NCI-H345 treated with DMSO at 0.1 percent for 48 hours (cell line): ENCODE data around the gene MTA1.

Experiments
- DNase-seq: peaks from one replicate; lab custom pipeline; 2025; ENCODE audit not compliant: unreplicated experiment; lab: John Stamatoyannopoulos, UW

MTA1 gene

GRCh38 chr14:105485739-105486162, 66.1 kb downstream of the MTA1 start:
- no peak for DNase-seq

- no peak for DNase-seq
Observed at GRCh38 chr14:105486163-105486973, 66.7 kb downstream of the MTA1 start, which contains the start of gene CRIP1. TSS of gene CRIP1 (plus strand) at chr14:105486886. CDS start at chr14:105487260, 374 bp downstream.

DNA sequence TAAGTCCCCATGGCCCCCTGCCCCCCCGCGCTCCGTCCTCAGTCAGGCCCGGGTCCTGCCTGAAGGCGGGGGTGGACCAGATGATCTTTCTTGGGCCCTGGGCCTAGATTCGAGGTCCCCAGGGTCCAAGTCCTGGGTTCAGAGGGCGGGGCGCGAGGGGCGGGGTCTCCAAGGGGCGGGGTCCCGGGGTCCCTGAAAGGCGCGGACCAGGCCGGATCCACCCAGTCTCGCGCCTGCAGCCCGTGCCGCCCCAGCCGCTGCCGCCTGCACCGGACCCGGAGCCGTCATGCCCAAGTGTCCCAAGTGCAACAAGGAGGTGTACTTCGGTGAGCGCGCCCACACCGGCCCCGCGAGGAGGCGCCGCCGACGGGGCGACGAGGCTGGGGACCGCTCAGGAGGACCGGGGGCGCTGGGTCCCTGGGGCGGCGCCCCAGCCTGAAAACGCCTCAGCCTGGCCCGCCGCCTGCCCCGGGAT, 67.4 kb downstream of the MTA1 start:
- no peak for DNase-seq

GRCh38 chr14:105487449-105487985, 67.9 kb downstream of the MTA1 start:
- DNase-seq: no peak

DNA sequence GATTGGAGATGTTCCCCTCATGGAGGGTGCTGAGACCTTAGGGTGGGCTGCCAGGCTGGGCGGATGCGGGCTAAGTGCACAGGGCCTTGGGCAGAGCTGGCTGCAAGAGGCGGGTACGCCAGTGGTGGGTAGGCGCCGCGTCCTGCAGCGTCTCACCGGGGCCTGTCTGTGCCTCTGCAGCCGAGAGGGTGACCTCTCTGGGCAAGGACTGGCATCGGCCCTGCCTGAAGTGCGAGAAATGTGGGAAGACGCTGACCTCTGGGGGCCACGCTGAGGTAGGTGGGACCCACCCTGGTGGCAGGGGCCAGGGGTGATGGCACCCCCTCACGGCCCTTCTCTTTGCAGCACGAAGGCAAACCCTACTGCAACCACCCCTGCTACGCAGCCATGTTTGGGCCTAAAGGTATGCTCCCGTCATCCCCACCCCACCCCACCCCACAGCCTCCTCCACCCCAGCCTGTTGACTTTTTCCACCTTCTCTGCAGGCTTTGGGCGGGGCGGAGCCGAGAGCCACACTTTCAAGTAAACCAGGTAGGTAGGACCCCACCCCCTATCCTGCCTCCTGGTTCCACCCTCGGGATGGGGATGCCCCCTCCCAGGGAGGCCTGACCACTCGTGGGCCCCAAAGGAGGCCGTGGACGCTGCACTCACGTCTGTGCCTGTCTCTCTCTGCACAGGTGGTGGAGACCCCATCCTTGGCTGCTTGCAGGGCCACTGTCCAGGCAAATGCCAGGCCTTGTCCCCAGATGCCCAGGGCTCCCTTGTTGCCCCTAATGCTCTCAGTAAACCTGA, 68.6 kb downstream of the MTA1 start:
- no peak for DNase-seq

GRCh38 chr14:105488781-105489541, 69.3 kb downstream of the MTA1 start:
- DNase-seq: no peak

GRCh38 chr14:105489542-105490266, 70.1 kb downstream of the MTA1 start:
- DNase-seq: peak; percentile 74

DNA sequence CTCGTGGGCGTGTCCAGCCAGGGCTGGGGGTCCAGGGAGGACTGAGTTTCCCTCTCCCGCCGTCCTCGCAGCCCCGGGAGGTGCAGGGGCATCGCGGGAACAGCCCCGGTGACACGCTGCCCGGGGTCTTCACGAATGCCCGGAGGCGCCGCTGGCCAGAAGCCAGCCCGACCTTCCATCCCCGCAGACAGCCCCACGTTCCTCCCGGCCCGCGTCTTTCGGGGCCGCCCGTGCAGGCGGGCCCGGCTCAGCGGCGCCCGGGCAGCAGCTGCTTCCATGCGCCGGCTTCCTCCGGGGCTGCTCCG, 70.6 kb downstream of the MTA1 start:
- no peak for DNase-seq

DNA sequence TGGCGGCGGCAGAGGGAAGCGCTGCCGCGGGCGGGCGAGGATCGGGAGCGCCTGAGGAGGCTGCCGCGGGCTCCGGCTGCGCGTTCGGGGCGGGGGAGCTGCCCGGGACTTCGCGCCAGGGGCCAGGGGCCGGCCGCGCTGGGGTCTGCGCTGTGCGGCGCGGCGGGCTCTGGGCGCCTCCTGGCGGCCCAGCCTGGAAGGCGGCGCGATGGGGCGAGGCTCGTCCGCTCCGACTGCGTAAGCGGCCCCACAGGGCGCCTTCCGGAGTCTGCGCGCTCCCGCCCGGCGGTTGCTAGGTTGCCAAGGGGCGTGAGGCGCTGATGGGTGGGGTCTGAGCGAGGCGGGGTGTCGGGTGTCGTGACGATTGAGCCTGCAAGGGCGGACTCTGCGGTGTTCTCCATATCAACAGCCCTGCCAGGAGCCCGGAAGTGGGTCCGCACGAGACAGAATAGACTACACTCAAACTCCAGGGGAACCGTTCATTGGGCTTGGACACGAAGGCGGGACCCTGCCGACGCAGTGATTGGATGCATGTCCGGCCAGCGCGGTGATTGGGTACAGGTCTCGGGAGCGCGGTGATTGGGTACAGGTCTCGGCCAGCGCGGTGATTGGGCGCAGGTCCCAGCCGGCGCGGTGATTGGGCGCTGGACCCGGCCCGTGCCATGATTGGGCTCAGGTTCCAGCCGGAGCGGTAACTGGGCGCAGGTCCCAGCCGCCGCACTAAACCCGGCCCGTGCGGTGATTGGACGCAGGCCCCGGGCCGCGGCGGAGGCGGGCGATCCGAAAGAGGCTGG, 71.1 kb downstream of the MTA1 start, which contains the start of gene TEDC1:
TEDC1 (plus strand) TSS at position 675 of the 794 bp plus-strand sequence. CDS start 130 bp downstream, outside the sequence.
- peak; percentile 99 for DNase-seq

DNA sequence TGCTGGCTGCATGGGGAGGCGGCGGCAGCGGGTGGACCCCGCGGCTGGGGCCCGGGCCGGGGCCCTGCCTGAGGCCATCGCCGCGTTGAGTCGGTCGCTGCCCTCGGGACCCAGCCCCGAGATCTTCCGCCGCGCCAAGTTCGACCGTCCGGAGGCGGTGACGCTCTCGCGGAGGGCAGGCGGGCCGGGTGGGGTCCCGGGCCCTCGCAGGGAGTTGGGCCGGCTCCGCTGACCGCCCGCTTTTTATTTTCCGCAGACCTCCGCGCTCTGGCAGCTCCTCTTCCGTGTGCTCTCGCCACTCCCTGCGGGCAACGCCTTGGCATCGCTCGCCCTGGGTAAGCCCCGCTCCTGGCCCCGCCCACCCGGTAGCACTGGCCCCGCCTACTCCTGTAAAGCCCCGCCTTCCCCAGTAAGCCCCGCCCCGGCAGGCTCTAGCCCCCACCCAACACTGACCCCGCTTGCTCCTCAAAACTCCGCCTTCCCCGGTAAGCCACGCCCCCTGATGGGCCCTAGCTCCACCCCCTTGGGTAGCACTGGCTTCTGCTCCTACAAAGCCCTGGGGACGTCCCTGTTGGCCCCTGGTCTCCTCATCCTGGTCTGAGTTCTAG, 71.8 kb downstream of the MTA1 start:
- DNase-seq: peak; percentile 20

DNA sequence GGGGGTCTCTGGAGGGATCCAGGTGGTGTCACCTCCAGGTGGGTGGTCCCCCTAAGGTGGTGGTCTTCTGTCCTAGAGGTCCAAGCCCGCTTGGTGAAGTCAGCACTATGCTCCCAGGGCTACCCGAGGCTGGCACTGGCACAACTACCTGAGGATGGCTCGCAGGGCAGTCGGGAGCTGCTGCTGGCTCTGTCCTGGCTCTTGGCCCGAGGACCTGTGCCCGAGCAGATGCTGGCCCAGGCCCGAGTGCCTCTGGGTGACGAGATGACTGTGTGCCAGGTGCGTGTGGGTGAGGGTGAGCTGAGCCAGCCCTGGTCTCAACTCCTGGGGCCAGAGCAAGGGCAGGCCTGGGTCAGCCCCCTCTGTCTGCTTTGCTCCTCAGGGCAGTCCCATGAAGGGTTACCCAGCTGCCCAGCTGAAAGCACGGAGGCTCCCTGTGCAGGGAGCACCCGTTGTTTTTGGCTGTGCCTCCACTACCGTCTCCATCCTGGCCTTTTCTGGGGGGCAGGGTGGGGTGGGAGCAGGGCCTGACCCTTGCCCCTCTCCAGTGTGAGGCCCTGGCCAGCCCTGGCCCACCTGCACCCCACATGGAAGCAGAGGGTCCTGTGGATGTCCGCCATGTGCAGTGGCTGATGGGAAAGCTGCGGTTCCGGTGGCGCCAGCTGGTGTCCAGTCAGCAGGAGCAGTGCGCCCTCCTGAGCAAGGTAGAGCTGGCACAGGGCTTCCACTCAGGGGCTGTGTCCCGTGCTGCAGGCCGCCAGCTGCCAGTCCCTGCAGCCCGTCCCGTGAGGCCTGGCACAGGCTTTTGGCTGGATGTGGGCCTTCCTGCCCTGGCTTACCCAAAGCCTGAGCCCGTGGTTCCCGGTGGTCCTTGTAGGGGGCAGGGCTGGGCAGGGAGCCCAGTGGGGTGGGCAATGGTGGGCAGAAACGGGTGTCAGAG, 72.7 kb downstream of the MTA1 start:
- no peak for DNase-seq

DNA sequence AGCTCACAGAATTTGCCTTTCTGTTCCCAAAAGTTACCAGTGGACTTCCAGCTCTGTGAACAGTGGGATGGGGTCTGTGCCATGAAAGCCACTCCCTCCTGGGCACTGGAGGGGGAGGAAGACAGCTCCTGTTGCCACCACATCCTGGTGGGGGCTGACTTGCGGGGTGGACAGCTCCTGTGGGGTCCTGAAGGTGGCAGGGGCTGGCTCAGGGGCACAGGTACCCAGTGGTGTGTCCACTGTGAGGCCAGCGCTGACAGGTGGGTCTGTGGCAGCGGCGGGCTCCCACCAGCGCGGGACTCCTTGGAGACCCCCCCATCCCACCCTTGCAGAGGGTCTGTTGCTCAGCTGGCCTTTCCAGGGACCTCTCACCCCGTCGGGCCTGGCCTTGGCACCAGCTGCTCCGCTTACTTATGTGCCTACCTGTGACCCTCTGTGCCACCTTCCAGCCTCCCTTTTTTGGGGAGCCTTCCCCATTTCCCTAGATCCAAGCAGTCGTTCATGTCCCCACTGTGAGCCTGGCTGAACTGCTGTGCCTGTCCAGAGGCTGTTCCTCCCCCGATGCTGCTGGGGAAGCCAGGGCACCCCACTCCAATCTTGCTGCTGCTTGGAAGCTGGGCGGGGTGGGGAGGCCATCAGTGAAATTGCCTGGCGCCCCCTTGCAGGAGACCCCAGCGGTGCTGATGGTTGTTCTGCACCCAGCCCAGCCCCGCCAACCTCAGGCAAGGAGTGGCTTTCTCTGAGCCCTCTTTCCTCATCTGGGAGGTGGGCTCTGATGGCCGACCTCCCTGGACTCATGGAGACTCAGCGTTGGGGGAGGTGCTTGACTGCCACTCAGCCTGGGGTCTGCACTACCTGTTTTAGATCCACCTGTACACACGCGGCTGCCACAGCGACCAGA, 73.6 kb downstream of the MTA1 start:
- DNase-seq: no peak

DNA sequence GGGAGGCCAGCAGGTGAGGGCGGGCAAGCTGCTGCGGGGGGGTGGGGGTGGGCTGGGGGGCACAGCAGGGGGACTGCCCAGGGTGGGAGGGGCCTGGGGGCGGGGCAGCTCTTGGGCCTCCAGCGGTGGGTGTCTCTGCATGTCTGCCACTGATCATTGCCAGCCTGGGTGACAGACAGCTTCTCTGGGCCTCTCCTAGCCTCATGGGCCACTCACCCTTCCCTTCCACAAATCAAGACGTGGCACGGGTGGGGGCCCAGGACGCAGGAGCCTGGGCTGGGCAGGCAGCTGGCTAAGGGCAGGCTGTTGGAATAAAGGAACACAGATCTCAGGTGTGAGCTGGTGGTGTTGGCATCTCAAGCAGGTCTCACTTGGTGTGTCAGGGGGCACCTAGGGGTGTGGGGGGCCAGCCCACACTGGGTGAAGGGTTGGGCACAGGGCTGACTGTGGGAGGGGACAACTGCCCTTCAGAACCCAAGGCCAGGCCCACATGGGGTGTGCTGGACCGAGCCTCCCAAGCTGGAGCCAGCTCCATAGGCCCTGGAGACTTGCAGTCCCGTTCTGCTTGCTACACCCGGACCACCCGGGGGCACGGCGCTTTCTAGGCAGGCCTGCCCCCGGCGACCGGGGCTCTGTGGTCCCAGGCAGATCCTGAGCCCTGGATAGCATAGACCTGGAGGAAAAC, 74.4 kb downstream of the MTA1 start:
- no peak for DNase-seq

DNA sequence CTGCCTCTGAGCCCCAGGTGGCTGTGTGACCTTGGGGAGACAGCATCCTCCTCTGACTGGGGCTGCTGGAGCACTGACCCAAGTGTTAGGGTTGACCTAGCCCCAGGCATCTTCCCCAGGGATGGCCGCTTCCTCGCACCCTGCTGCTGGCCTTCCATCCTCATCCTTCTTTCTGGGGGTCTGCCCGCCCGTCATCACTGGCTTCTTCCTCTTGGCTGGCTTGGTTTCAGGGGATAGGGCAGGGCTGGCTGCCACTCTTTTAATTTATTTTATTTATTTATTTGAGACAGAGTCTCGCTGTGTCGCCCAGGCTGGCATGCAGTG, 74.9 kb downstream of the MTA1 start:
- DNase-seq: no peak

- no peak for DNase-seq
Observed at GRCh38 chr14:105495101-105495989, 75.7 kb downstream of the MTA1 start.
